A549 (cell line): ENCODE measurements around the gene TVP23C. TPM values are rescaled to one million over a fixed set of nuclear protein-coding genes. Genes with fewer than 3 reads are reported as not detected.

Experiments
- ATAC-seq, 2 experiments: fragments of 200-7000 bp in 1 of 2; fragments of >200 bp in 1 of 2; cut with Nextera tagmentation in 1 of 2; cut with Tn5 transposase in 1 of 2; 3 replicates each; pipeline versions ENCODE4 v1.8.0 to v1.9.1; 2018 to 2020; ENCODE audit warnings: mild to moderate bottlenecking in 1 of 2, moderate library complexity in 1 of 2
- CTCF ChIA-PET: fragments of 300-600 bp; sonication (Branson Sonifier 250); formaldehyde crosslinking; extraction: SDS; loops from one replicate; lab custom pipeline; 2021; ENCODE audit warnings: antibody characterized with exemption, inconsistent platforms; lab: Yijun Ruan, JAX
- POLR2A ChIA-PET: fragments of 350-600 bp; formaldehyde crosslinking; extraction: SDS; loops from one replicate; lab custom pipeline; 2021; ENCODE audit warnings: antibody characterized with exemption, inconsistent platforms; lab: Yijun Ruan, JAX
- DNase-seq, 2 experiments: peaks; one replicate each; pipeline versions ENCODE4 v3.0.0 to v3.0.0-alpha.2; 2011 to 2016; ENCODE audit warnings: low read depth in 1 of 2, low spot score in 1 of 2
- FAIRE-seq: peaks from 2 replicates; lab custom pipeline; 2011; peaks lifted over from hg19 to GRCh38; lab: Jason Lieb, UNC
- H3K27ac ChIP-seq, 2 experiments: fragments of >200 bp; sonication (Bioruptor Twin); formaldehyde crosslinking; 3 replicates each; pipeline ENCODE4 v1.5.1; 2016 to 2017
- H3K4me1 ChIP-seq: fragments of >200 bp; sonication (Bioruptor Twin); formaldehyde crosslinking; 3 replicates; pipeline ENCODE4 v1.6.1; 2016
- H3K4me2 ChIP-seq: fragments of >200 bp; sonication (Bioruptor Twin); formaldehyde crosslinking; 3 replicates; pipeline ENCODE4 v1.6.1; 2016
- H3K4me3 ChIP-seq: fragments of >200 bp; sonication (Bioruptor Twin); formaldehyde crosslinking; 3 replicates; pipeline ENCODE4 v1.5.1; 2016
- H3K9me3 ChIP-seq: fragments of >200 bp; sonication (Bioruptor Twin); formaldehyde crosslinking; 3 replicates; pipeline ENCODE4 v1.6.1; 2016
- CBX8 ChIP-seq: fragments of 200-600 bp; sonication (generic); IDR thresholded peaks from 2 replicates; pipeline ENCODE4 v1.6.1; 2016
- EHF ChIP-seq: fragments of 250-450 bp; sonication (Bioruptor Pico); IDR thresholded peaks from 2 replicates; pipeline ENCODE4 v1.5.0; 2020; ENCODE audit warnings: mild to moderate bottlenecking
- EP300 ChIP-seq, 2 experiments: fragments of >200 bp; sonication (Bioruptor Twin); formaldehyde crosslinking; IDR thresholded peaks; 2 replicates in 1 of 2; 3 replicates in 1 of 2; pipeline ENCODE4 v1.6.1; 2016 to 2017
- ESRRA ChIP-seq: fragments of 150-350 bp; IDR thresholded peaks from 2 replicates; pipeline ENCODE4 v1.6.1; 2014; ENCODE audit warnings: mild to moderate bottlenecking, low read length, borderline replicate concordance
- FOSL2 ChIP-seq, 2 experiments: fragments of 450-650 bp in 1 of 2; fragments of >200 bp in 1 of 2; sonication (Bioruptor Twin) in 1 of 2; formaldehyde crosslinking; IDR thresholded peaks; 2 replicates each; pipeline versions ENCODE4 v1.5.0 to v1.6.1; 2016 to 2020; ENCODE audit warnings: mild to moderate bottlenecking in 1 of 2, moderate library complexity in 1 of 2
- FOXS1 ChIP-seq: fragments of 250-450 bp; sonication (Bioruptor Pico); IDR thresholded peaks from 2 replicates; pipeline ENCODE4 v1.5.0; 2020; ENCODE audit warnings: mild to moderate bottlenecking, moderate library complexity
- GATA3 ChIP-seq: IDR thresholded peaks from 2 replicates; pipeline ENCODE4 v1.6.1; 2012; ENCODE audit warnings: borderline replicate concordance
- HMGXB4 ChIP-seq: fragments of 250-450 bp; sonication (Bioruptor Pico); IDR thresholded peaks from 2 replicates; pipeline ENCODE4 v1.5.0; 2021; ENCODE audit warnings: mild to moderate bottlenecking, moderate library complexity, borderline replicate concordance
- HOXB13 ChIP-seq: fragments of 250-450 bp; sonication (Bioruptor Pico); IDR thresholded peaks from 2 replicates; pipeline ENCODE4 v1.5.0; 2020; ENCODE audit warnings: low read depth, mild to moderate bottlenecking, moderate library complexity
- MAX ChIP-seq: IDR thresholded peaks from 2 replicates; pipeline ENCODE4 v1.6.1; 2012
- MYC ChIP-seq: IDR thresholded peaks from 2 replicates; pipeline ENCODE4 v1.6.1; 2012; ENCODE audit warnings: mild to moderate bottlenecking, inconsistent platforms, low read length, improper control_type of control experiment, borderline replicate concordance
- NPAS2 ChIP-seq: fragments of 250-450 bp; sonication (Bioruptor Pico); IDR thresholded peaks from 2 replicates; pipeline ENCODE4 v1.8.0; 2022; ENCODE audit warnings: mild to moderate bottlenecking, moderate library complexity, borderline replicate concordance
- POLR2A ChIP-seq: IDR thresholded peaks from 2 replicates; pipeline ENCODE4 v1.6.1; 2012; ENCODE audit warnings: mild to moderate bottlenecking, low read length
- RARB ChIP-seq: fragments of 250-450 bp; sonication (Bioruptor Pico); IDR thresholded peaks from 2 replicates; pipeline ENCODE4 v1.8.0; 2021; ENCODE audit warnings: mild to moderate bottlenecking, moderate library complexity
- RCOR1 ChIP-seq: fragments of 150-350 bp; IDR thresholded peaks from 2 replicates; pipeline ENCODE4 v1.6.1; 2014; ENCODE audit warnings: antibody characterized with exemption, low read length, low read depth
- RNF2 ChIP-seq: fragments of 200-600 bp; sonication (generic); IDR thresholded peaks from 2 replicates; pipeline ENCODE4 v1.6.1; 2016; ENCODE audit warnings: low read depth, mild to moderate bottlenecking, antibody characterized with exemption, moderate library complexity, borderline replicate concordance
- TP53 ChIP-seq: fragments of 250-450 bp; sonication (Bioruptor Pico); IDR thresholded peaks from 2 replicates; pipeline ENCODE4 v1.5.0; 2021; ENCODE audit warnings: mild to moderate bottlenecking, moderate library complexity
- USF2 ChIP-seq: fragments of 450-650 bp; IDR thresholded peaks from 2 replicates; pipeline ENCODE4 v1.6.1; 2014; ENCODE audit warnings: antibody characterized with exemption
- ZNF302 ChIP-seq: fragments of 250-450 bp; sonication (Bioruptor Pico); IDR thresholded peaks from 2 replicates; pipeline ENCODE4 v1.9.0; 2021; ENCODE audit warnings: inconsistent platforms, mild to moderate bottlenecking, moderate library complexity
- WGBS: methylation state at CpG from one replicate; pipeline ENCODE4 v1.1.6; 2017; ENCODE audit errors: missing lambda C conversion rate; 5-methylcytosine and 5-hydroxymethylcytosine counted together
- polyA plus RNA-seq, 4 experiments: library from polyadenylated mRNA; depleted of rRNA in 3 of 4; stranded (reverse); fragments of >200 nt; fragmentation: RNase III in 1 of 4; extraction: RNeasy Plus Mini Kit Qiagen cat#74134 plus additional on column Dnase treatment in 1 of 4; gene quantifications; 2 replicates in 3 of 4; 3 replicates in 1 of 4; pipeline ENCODE4 v1.2.3, GENCODE V29; 2011 to 2017

Gene TVP23C
- polyA plus RNA-seq, 2 of the 4 experiments (the other 2 are of a cell fraction), result 19.9 to 22.7 TPM

GRCh38 chr17:15464231-15464985 lies 98.9 kb downstream of the TVP23C start:
- no peak for FAIRE-seq
- TF ChIP-seq RARB (CRISPR knock-in tag) (no peak), NPAS2 (no peak), MYC (no peak), EP300 (IDR thresholded peaks at IDR 0.05) (no peak), RCOR1 (no peak), RNF2 (no peak), MAX (no peak), ZNF302 (CRISPR knock-in tag) (no peak), GATA3 (no peak), CBX8 (no peak), TP53 (no peak), HMGXB4 (CRISPR knock-in tag) (no peak)
- Histone ChIP-seq H3K4me3 (no peak overlapping the region), H3K4me2 (peak overlapping the region; percentile 2; the same call in 1 of the 3 replicates), H3K27ac (0 out of 6 replicates have a peak overlapping the region, but pooled peaks of 1 of the 2 experiments have one; percentile 4), H3K4me1 (peaks cover 13% of the 10 kb centered on the region), H3K9me3 (no peaks in the 10 kb centered on the region)
- peak; percentile 33 to 61 for ATAC-seq
- ChIA-PET CTCF (interaction anchor here (0.7 to 1.3 kb wide), 3 partner anchors 13 to 203 kb away, joined by 3 to 4 read pairs (median 3); no protein-coding TSS in a partner anchor), POLR2A (no interaction called here)
- DNase-seq, result no peak
- WGBS, result 77% methylated on average over 11 of the region's 11 CpGs

GRCh38 chr17:15462976-15463772 lies 100.1 kb downstream of the TVP23C start:
- Histone ChIP-seq H3K4me3 (no peak overlapping the region), H3K9me3 (no peaks in the 10 kb centered on the region), H3K27ac (0 out of 6 replicates have a peak overlapping the region, but pooled peaks of 1 of the 2 experiments have one; percentile 13), H3K4me2 (peak overlapping the region; percentile 2; the same call in 1 of the 3 replicates), H3K4me1 (peaks cover 13% of the 10 kb centered on the region)
- POLR2A ChIA-PET, result no interaction called here
- TF ChIP-seq USF2 (no peak), FOSL2 (IDR thresholded peaks at IDR 0.05) (no peak), FOSL2 (CRISPR knock-in tag; IDR thresholded peaks at IDR 0.05) (no peak)
- ATAC-seq (peak in 1 of 2 experiments; percentile 76; a peak in 3 of 6 replicates), FAIRE-seq (no peak), DNase-seq (peak in 1 of 2 experiments; percentile 44)
- WGBS, result 66% methylated on average over 11 of the region's 11 CpGs
- CTCF ChIA-PET, result interaction anchor here (0.7 to 1.3 kb wide), 2 partner anchors 11 to 202 kb away, joined by 3 to 5 read pairs; no protein-coding TSS in a partner anchor

- ATAC-seq, result peak in 1 of 2 experiments; percentile 31; a peak in 3 of 6 replicates
- no peak for FAIRE-seq
- ChIA-PET POLR2A (no interaction called here), CTCF (interaction anchor here (0.6 to 1.5 kb wide), 4 partner anchors 24 to 1865 kb away, joined by 3 read pairs; no protein-coding TSS in a partner anchor)
- WGBS, result 84% methylated on average over 7 of the region's 7 CpGs
- Histone ChIP-seq H3K4me2 (no peak overlapping the region), H3K27ac (no peak overlapping the region), H3K4me3 (no peak overlapping the region), H3K9me3 (no peaks in the 10 kb centered on the region), H3K4me1 (no peaks in the 10 kb centered on the region)
- DNase-seq, result no peak
- TF ChIP-seq FOXS1 (CRISPR knock-in tag) (no peak), NPAS2 (no peak), POLR2A (no peak), TP53 (no peak), EHF (CRISPR knock-in tag) (no peak), HOXB13 (CRISPR knock-in tag) (no peak), ESRRA (no peak)
Measured at GRCh38 chr17:15457723-15458094, 105.6 kb downstream of the TVP23C start.
